AG04450 (cell line): ENCODE measurements around the gene NAGS. TPM values are rescaled to one million over a fixed set of nuclear protein-coding genes. Genes with fewer than 3 reads are reported as not detected.

Source experiments
- CTCF ChIA-PET: fragments of 300-600, 350-600 bp; formaldehyde crosslinking; extraction: SDS; loops from one replicate; lab custom pipeline; 2022; ENCODE audit warnings: antibody characterized with exemption, inconsistent platforms; lab: Charles Lee
- POLR2A ChIA-PET: fragments of 350-600 bp; formaldehyde crosslinking; extraction: SDS; loops from one replicate; lab custom pipeline; 2021; ENCODE audit warnings: antibody characterized with exemption, inconsistent platforms; lab: Yijun Ruan, JAX
- DNase-seq: peaks from one replicate; pipeline ENCODE4 v3.0.0-alpha.2; 2011; ENCODE audit warnings: low read depth, low spot score
- H3K27ac ChIP-seq: one replicate; pipeline ENCODE4 v1.5.1; 2012; ENCODE audit warnings: low read depth, low read length, control low read depth
- H3K27me3 ChIP-seq: one replicate; pipeline ENCODE4 v1.6.0; 2012; ENCODE audit warnings: low read length; ENCODE audit not compliant: control insufficient read depth, insufficient read depth
- H3K4me3 ChIP-seq: 2 replicates; pipeline ENCODE4 v1.5.1; 2011; ENCODE audit warnings: mild to moderate bottlenecking, low read depth, low read length, control low read depth
- H3K9me3 ChIP-seq: 2 replicates; pipeline ENCODE4 v1.5.1; 2012; ENCODE audit warnings: low read length; ENCODE audit not compliant: control insufficient read depth, insufficient read depth
- polyA plus RNA-seq: library from polyadenylated mRNA; depleted of rRNA; stranded (reverse); fragments of >200 nt; gene quantifications from 2 replicates; pipeline ENCODE4 v1.2.3, GENCODE V29; 2011
- TF ChIP-seq, protein P1 (sequence below): IDR thresholded peaks from 2 replicates; pipeline ENCODE4 v1.5.1; 2011; ENCODE audit warnings: low read depth, low read length, control low read depth, inconsistent platforms

NAGS gene
- polyA plus RNA-seq, 1 experiment = 1.1 TPM

DNA sequence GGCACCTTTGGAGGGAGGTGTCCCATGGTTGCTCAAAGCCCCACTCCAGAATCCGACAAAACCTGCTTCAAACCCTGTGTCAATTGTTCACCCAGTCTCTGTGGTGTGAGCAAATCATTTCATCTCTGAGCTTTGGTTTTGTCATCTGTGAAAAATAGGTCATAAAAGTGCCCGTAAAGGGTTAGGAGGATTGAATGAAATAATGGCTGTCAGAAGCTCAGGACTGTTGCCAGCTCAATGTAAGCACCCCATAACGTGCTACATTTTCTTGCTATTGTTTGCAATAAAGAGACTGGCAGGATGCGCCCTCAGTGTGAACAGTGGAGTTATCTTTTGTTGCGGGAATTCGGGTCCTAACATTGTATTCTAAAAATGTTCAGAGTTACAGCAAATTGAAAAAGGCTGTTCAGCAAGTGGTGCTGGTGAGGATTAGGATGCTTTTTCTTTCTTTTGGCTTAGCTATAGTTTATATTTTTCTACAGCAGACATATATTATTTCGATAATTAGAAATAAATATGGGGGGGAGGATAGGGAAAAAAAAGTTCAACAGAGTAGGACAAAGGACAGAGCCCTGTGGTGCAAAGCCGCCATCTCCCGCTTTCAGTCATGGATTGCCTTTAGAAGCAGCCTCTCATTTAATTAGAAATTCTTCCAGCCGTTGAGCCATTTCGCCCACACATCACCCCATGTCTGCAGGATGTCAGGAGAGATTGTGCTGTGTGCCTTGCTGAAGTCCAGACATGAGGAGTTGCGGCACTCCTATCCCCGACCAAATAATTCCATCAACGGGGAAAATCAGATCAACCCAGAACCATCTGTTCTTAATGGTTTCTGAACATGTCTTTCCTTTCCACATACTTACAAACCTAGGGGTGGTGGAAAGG, 29.8 kb upstream of the NAGS start:
- ChIA-PET CTCF (interaction anchor here (0.7 to 1.1 kb wide), 2 partner anchors 30 to 77 kb away, joined by 3 to 4 read pairs; no protein-coding TSS in a partner anchor), POLR2A (no interaction called here)
- no peak overlapping the region for H3K4me3 ChIP-seq
- no peak for DNase-seq
- TF ChIP-seq, protein P1, sequence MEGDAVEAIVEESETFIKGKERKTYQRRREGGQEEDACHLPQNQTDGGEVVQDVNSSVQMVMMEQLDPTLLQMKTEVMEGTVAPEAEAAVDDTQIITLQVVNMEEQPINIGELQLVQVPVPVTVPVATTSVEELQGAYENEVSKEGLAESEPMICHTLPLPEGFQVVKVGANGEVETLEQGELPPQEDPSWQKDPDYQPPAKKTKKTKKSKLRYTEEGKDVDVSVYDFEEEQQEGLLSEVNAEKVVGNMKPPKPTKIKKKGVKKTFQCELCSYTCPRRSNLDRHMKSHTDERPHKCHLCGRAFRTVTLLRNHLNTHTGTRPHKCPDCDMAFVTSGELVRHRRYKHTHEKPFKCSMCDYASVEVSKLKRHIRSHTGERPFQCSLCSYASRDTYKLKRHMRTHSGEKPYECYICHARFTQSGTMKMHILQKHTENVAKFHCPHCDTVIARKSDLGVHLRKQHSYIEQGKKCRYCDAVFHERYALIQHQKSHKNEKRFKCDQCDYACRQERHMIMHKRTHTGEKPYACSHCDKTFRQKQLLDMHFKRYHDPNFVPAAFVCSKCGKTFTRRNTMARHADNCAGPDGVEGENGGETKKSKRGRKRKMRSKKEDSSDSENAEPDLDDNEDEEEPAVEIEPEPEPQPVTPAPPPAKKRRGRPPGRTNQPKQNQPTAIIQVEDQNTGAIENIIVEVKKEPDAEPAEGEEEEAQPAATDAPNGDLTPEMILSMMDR = no peak
- H3K27me3 ChIP-seq = peaks cover 31% of the 10 kb centered on the region
- H3K27ac ChIP-seq = no peak overlapping the region
- H3K9me3 ChIP-seq = no peaks in the 10 kb centered on the region

DNA sequence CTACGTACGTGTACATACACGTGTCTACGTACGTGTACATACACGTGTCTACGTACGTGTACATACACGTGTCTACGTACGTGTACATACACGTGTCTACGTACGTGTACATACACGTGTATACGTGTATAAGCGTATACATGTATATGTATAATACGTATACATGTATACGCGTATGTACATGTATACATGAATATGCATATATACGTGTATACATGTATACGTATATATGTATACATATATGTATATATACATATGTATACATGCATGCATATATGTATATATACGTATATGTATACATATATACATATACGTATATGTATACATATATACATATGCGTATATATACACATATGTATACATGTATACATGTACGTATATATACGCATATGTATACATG, 28.5 kb upstream of the NAGS start:
- peaks cover 37% of the 10 kb centered on the region for H3K27me3 ChIP-seq
- CTCF ChIA-PET = no interaction called here
- H3K9me3 ChIP-seq = no peaks in the 10 kb centered on the region
- TF ChIP-seq, protein P1 = no peak
- H3K27ac ChIP-seq = no peak overlapping the region
- POLR2A ChIA-PET = no interaction called here
- no peak for DNase-seq
- no peak overlapping the region for H3K4me3 ChIP-seq

DNA sequence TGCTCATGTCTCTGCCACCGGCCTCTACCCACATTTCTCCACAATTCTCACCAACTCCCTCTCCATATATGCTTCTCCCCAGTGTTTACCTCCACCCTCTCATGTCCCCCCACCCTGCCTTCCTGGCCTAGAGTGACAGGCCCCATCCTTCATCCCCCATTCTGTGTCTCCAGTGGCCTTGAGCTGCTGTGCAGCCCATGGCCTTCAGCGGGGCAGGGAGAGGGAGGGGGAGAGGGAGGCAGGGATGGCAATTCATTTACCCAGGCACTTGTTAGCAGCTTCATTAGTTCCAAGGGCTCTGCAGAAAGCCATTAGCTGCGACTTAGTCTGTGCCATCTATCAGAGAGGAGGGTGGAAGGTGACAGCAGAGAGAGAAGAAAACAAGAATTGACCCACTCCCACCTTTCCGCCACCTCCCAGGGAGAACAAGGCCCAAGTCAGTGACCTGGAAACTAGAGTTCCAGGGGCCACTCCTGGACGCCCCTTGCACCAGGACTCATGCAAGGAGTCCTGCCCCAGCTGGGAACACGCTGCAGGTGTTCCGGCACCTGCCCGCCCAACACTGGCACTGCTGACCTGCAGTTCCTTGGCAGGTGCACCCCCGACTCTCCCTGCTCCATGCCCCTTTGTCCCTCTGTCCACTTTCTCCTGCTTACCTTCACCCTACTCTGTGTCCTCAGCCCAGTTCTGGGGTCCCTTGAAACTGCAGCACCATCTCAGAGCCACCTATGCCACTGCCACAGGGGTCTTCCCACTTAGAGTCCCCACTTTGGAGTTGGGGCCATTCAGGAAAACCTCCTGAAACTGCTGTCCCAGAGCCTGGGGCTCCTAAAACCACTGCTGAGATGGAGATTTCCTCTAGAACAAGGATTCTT, 27.2 kb upstream of the NAGS start:
- ChIA-PET POLR2A (no interaction called here), CTCF (no interaction called here)
- TF ChIP-seq, protein P1 = no peak
- H3K9me3 ChIP-seq = no peaks in the 10 kb centered on the region
- no peak overlapping the region for H3K27ac ChIP-seq
- DNase-seq = no peak
- H3K27me3 ChIP-seq = peaks cover 46% of the 10 kb centered on the region
- H3K4me3 ChIP-seq = no peak overlapping the region

DNA sequence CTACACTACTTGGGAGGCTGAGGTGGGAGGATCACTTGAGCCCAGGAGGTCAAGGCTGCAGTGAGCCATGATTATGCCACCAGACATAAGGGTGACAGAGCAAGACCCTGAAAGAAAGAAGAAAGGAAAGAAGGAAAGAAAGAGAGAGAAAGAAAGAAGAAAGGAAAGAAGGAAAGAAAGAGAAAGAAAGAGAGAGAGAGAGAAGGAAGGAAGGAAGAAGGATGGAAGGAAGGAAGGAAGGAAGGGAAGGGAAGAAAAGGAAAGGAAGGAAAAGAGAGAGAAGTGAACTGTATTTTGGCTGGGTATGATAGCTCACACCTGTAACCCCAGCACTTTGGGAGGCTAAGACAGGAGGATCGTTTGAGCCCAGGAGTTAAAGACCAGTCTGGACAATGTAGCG, 26.3 kb upstream of the NAGS start:
- no peak overlapping the region for H3K4me3 ChIP-seq
- no peak for DNase-seq
- CTCF ChIA-PET = no interaction called here
- POLR2A ChIA-PET = no interaction called here
- H3K27ac ChIP-seq = no peak overlapping the region
- TF ChIP-seq, protein P1 = no peak
- H3K9me3 ChIP-seq = no peaks in the 10 kb centered on the region
- H3K27me3 ChIP-seq = peaks cover 54% of the 10 kb centered on the region

DNA sequence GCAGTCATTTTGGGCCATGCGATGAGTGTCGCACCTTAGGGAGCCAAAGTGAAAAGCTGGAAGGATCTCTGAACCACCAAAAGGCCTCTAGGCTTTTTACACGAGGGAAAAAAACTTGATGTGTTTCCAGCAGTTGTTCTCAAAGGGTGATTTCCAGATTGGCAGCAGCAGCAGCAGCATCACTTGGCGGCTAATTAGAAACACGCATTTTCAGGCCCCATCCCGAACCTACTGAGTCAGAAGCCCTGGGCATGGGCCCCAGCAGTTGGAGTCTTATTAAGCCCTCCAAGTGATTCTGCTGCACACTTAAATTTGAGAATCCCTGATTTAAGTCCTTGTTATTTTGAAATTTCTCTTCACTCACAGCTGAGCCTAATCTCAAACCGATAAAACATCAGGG, 25.4 kb upstream of the NAGS start:
- no peak overlapping the region for H3K27ac ChIP-seq
- DNase-seq = no peak
- H3K9me3 ChIP-seq = no peaks in the 10 kb centered on the region; the same call in 1 of the 2 replicates
- TF ChIP-seq, protein P1 = no peak
- POLR2A ChIA-PET = no interaction called here
- CTCF ChIA-PET = interaction anchor here (0.7 kb wide), 1 partner anchor 59 kb away, joined by 3 read pairs; no protein-coding TSS in a partner anchor
- no peak overlapping the region for H3K4me3 ChIP-seq
- peaks cover 63% of the 10 kb centered on the region for H3K27me3 ChIP-seq
